ENCODE measurements around the gene COQ8A.

The COQ8A gene

DNA sequence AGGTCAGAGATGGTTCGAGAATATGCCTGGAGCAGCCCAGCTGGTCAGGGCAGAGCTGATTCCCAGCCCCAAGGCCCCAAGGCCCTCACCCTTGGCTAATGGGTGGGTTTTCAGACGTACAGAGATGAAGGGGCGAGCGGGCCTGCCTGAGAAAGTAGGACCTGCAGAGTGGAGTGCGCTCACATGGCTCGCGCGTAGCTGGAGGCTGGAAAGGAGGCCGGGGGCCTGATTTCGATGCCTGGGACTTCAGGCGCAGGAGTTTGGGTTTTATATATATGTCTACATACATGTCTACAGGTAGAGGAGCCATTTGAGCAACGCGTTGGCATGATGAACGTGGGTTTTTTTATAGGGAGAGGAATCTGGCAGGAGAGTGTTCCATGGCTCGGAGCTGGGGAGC lies 8.9 kb downstream of the COQ8A start:
- H3K4me3 ChIP-seq (ENCODE audit: control insufficient read depth, low read depth, low read length), result no peak overlapping the region
- DNase-seq (ENCODE audit: low read depth), result no peak
- TF ChIP-seq, protein P1, sequence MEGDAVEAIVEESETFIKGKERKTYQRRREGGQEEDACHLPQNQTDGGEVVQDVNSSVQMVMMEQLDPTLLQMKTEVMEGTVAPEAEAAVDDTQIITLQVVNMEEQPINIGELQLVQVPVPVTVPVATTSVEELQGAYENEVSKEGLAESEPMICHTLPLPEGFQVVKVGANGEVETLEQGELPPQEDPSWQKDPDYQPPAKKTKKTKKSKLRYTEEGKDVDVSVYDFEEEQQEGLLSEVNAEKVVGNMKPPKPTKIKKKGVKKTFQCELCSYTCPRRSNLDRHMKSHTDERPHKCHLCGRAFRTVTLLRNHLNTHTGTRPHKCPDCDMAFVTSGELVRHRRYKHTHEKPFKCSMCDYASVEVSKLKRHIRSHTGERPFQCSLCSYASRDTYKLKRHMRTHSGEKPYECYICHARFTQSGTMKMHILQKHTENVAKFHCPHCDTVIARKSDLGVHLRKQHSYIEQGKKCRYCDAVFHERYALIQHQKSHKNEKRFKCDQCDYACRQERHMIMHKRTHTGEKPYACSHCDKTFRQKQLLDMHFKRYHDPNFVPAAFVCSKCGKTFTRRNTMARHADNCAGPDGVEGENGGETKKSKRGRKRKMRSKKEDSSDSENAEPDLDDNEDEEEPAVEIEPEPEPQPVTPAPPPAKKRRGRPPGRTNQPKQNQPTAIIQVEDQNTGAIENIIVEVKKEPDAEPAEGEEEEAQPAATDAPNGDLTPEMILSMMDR (conservative IDR thresholded peaks at IDR 0.05; ENCODE audit: control insufficient read depth, insufficient read depth, low read depth, low read length), result no peak

DNA sequence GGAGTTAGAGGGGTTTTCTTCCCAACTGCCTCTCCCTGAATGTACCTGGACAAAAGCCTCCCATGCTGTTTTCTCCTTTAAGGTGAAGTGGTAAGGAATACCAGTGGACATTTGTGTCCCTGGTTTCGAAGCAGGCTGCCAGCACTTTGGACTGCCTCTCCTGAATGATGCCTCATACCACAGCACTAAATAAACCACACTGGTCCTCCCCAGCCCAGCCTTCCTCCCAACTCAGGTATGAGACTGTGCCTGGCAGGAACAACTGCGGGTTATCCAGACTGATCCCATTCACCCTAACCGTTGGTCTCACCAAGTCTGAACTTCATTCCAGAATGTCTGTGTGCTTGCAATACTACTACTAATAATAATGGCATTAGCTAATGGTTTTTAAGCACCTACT lies 9.3 kb downstream of the COQ8A start:
- H3K4me3 ChIP-seq (ENCODE audit: control insufficient read depth, low read depth, low read length), result no peak overlapping the region
- no peak for DNase-seq (ENCODE audit: low read depth)
- TF ChIP-seq, protein P1 (conservative IDR thresholded peaks at IDR 0.05; ENCODE audit: control insufficient read depth, insufficient read depth, low read depth, low read length), result no peak

DNA sequence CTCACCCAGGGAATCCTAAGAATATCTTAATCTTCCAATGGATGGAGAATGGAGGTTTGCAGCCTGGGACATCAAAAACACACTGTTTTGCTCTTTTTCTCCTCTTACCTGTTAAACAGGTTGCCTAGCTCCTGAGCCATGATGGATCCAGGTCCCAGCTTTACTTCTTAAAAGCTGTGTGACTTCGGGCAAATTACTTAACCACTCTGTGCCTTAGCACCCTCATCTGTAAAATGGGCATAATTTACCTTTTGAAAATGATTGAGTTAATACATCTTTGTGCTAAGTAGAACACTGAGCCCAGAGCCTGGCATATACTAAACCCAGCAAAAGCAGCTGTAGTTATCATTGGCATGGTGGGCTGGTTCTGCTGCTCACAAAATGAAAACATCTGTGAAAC lies 10.2 kb downstream of the COQ8A start:
- no peak for DNase-seq (ENCODE audit: low read depth)
- TF ChIP-seq, protein P1 (conservative IDR thresholded peaks at IDR 0.05; ENCODE audit: control insufficient read depth, insufficient read depth, low read depth, low read length), result no peak
- no peak overlapping the region for H3K4me3 ChIP-seq (ENCODE audit: control insufficient read depth, low read depth, low read length)

DNA sequence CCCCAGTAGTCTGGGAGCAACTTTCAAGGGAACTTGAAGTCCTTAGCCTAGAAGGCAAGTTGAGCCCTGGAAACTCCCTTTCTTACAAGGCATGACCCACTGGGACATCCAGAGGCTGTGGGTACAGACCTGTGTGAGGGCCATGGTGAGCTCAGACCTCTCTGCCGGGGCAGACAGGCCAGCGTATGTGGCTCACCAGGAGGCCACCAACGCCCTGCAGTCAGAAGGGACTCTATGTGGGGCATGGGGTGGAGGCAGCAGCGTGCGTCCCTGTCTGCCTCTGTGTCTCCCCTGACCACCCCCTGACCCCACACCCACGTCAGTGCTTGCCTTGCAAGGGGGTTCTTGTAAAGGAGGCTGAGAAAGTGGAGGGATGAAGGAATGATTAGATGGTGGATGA lies 10.8 kb downstream of the COQ8A start:
- DNase-seq (ENCODE audit: low read depth), result no peak
- TF ChIP-seq, protein P1 (conservative IDR thresholded peaks at IDR 0.05; ENCODE audit: control insufficient read depth, insufficient read depth, low read depth, low read length), result no peak
- H3K4me3 ChIP-seq (ENCODE audit: control insufficient read depth, low read depth, low read length), result no peak overlapping the region

DNA sequence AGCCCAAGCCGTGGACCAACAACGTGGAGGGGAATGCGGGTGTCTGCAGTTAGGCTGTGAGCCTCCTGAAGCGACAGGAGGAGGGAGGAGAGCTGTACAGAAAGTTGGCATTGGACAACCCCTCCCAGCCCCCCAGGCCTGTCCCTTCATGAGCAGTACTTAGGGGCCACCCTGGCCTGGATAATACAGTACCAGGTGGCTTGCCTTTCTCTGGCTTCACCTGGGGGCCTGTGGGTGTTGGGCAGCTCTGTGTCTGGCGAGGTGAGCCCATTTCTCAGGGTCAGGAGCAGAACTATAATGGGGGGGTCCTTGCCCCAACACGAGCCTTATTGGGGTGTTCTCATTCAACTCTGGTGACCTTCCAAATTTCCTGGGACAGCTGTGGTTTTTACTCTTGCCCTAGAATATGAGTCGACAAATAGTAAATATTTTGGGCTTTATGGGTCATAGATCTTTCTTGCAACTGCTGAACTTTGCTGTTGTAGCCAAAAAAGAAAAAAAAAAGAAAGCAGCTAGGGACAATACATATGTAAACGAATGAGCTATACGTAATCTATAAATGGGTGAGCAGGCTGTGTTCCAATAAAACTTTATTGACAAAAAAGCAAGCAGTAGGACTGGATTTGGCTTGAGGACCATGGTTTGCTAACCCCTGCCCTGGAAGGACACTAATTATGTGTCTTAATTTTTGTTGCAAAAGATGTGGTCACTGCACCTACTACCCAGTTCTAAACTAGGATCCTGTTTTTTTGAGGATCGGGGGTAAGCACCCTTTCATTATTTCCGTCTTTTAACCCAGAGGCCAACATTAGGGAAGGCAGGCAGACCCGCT lies 11.4 kb downstream of the COQ8A start:
- no peak for DNase-seq (ENCODE audit: low read depth)
- TF ChIP-seq, protein P1 (conservative IDR thresholded peaks at IDR 0.05; ENCODE audit: control insufficient read depth, insufficient read depth, low read depth, low read length), result no peak
- H3K4me3 ChIP-seq (ENCODE audit: control insufficient read depth, low read depth, low read length), result no peak overlapping the region

DNA sequence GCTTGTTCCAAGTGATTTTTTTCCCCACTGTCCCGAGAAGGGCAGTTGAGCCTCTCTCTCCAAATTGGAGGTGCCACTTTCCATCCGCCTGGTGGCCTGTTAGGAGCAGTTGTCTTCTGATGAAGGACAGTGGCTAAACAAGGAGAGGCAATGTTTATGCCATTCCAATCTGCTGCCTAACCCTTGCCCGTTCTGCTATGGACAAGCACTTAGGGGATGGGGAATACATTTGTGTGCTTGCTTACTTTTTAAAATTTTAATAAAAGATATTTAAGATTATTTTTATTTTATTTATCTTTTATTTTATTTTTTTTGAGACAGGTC lies 12.0 kb downstream of the COQ8A start:
- no peak overlapping the region for H3K4me3 ChIP-seq (ENCODE audit: control insufficient read depth, low read depth, low read length)
- TF ChIP-seq, protein P1 (conservative IDR thresholded peaks at IDR 0.05; ENCODE audit: control insufficient read depth, insufficient read depth, low read depth, low read length), result no peak
- DNase-seq (ENCODE audit: low read depth), result no peak
